Central memory CD4-positive, alpha-beta T cell (primary cell): Measurements from ENCODE around the gene SPACA1.
"Not testable (repeated sequence)": the region's sequence is repeated elsewhere in the genome, so short reads cannot be mapped to it uniquely, and the experiment has no call there.

Experiments used
- DNase-seq: peaks from one replicate; pipeline ENCODE4 v3.0.0; 2022
- total RNA-seq, 3 experiments: gene quantifications; one replicate each; lab custom pipeline; 2026; lab: John Stamatoyannopoulos, UW

SPACA1 gene
- 0 reads per million in 3 experiments for total RNA-seq

- no peak for DNase-seq
Observed at GRCh38 chr6:88047510-88048150, at the start of gene SPACA1. Gene SPACA1 (plus strand): TSS chr6:88047841. CDS start chr6:88047906, 65 bp downstream.

GRCh38 chr6:88000713-88001112 is 46.9 kb upstream of the SPACA1 start:
- no peak for DNase-seq

DNA sequence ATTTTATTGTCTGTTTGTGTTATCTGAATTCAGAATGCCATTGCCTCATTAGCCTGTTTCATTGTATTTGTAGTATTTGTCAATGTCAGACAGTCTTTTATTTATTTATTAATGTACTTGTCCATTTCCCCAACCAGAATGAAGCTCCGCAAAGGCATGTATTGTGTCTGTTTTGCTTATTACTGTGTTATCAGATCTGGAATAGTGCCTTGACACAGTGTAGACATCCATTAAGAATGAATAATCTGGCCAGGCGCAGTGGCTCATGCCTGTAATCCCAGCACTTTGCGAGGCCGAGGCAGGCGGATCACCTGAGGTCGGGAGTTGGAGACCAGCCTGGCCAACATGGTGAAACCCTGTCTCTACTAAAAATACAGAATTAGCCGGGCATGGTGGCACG is 46.4 kb upstream of the SPACA1 start:
- not testable (repeated sequence) for DNase-seq

- no peak for DNase-seq
Observed at GRCh38 chr6:88004707-88005106, 42.9 kb upstream of the SPACA1 start.

DNA sequence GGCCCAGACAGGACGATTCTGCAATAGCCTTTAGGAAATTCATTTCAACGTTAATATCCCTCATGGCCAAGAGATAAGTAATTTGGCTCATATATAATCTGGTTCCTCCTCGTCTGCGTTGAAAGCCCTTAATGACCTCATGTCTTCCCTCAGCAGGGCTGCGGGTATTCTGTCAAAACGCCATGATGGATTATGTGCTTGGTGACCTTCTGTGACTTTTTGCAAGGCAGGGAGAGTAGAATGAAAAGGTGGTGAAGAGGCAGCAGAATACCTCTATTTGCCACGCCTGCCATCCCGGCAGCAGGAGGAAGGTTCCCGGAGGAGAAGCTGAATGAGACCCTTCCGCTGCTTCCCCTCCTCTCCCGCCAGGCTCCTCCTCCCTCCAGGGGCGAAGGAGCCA is 41.1 kb upstream of the SPACA1 start:
- no peak for DNase-seq

DNA sequence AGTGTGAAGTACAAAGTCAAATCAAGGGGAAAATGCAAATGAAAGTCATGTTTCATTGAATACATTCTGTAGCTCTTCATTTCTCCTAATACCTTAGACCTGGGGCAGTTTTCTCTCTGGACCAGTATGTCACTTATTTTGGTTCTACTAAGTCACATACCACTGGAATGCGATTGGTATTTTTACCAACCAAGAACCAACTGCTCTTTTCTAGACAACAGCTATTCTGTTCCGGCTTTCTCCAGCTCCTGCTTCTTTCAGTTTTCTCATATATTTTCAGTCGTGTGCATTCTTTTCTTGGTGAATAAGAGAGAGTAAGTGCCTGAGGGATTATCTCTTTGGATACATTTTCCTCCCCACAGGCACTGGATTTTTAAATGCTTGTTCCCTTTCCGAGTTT is 39.2 kb upstream of the SPACA1 start:
- no peak for DNase-seq

- DNase-seq: no peak
Observed at GRCh38 chr6:88008831-88009231, 38.8 kb upstream of the SPACA1 start.

GRCh38 chr6:88013015-88013414 is 34.6 kb upstream of the SPACA1 start:
- peak; percentile 10 for DNase-seq

GRCh38 chr6:88013554-88013953 is 34.1 kb upstream of the SPACA1 start:
- no peak for DNase-seq

- no peak for DNase-seq
Observed at GRCh38 chr6:88020439-88020838, 27.2 kb upstream of the SPACA1 start.

- DNase-seq: no peak
Observed at GRCh38 chr6:88024696-88025095, 22.9 kb upstream of the SPACA1 start.

DNA sequence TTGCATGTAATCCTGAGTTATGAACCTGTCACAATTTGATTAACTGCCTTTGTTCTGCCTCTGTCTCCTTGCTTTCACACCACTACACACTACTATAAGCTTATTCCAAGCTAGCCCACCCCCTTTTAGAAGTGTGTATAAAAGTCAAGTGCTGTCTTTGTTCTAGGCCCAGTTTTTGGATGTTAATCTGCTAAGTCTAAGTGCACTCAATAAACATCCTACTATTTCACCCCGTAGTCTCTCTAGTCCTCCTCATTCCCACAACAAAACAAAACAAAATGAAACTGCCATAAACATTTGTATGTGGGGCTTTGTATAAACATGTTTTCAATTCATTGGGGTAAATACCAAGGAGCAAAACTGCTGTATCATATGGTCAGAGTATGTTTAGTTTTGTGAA is 16.1 kb upstream of the SPACA1 start:
- DNase-seq: no peak

DNA sequence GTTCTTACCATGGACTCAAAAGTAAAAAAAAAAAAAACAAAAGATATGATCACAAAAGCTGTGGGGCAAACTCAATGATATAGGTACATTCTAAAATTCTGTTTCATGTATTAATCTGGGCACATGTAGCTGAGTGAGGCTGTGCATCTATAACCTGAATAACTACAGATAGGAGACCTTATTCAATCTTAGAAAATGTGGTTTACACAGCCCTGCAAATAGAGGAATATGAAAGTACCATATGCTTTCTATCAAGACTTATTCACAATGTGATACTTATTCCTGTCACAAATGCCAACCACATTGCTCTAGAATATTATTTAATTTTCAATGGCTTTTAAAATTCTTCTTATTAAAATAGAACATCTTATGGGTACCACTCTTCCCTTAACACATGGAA is 3.1 kb upstream of the SPACA1 start:
- no peak for DNase-seq

GRCh38 chr6:88045521-88046136 is 2.0 kb upstream of the SPACA1 start:
- DNase-seq: no peak

DNA sequence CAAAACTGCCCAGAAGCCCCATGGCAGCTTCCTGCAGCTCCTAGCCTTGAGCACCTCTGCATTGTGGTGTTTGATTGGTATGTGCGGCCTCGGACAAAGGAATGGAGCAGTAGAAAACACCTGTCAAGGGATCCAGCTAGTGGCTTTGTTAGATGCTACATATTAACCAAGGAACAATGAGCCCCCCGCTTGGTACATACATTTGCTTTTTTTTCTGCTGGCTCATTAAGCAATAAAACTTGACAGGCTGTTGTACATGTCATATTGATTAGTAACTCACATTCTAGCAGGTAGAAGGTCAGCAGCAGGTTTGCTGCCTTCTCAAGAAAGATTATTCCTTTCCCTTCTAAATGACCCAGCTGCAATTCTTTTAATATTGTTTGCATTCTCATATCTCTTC is 937 bp downstream of the SPACA1 start:
- no peak for DNase-seq

DNA sequence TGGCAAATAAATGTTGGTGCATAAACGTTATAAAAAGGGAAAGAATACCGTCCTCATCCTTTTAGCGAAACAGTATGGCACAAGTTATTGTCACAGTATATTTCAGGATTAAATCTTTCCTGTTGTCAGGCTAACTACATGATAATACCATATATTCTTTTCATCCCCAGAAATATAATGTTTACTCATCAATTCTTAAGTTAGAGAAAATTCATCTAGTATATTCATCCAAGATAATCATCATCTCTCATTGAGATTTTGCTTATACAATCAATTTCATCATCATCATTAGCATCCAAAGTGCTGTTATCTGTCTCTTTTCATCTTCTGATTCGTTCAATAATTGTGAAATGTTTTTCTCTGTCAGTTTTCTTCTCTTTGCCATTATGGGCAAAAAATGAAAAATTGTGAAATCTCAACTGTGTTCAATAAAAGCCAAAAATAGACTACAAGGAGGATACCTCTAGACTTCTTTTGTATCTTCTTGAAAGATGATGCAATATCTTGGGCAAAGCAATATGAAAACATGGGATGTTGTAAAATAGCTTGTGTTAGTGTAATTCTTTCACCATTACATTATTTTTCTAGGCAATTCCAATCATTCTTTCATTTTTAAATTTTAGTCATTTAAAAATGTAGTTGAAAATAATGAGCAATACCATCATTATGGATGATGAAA is 2.6 kb downstream of the SPACA1 start:
- no peak for DNase-seq

DNA sequence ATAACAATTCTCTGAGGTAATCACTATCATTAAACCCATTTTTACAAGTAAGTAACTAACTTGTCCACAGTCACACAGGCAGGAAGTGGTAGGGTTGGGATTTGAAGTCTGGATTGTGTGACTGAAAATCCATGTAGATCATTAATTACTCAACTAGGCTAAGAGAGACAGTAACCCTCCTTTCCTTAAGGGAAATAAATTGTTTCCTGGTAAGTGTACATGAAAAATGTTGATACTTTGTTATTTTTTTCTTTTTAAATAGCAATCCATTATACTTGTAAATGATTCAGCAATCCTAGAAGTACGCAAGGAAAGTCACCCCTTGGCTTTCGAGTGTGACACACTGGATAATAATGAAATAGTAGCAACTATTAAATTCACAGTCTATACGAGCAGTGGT is 11.6 kb downstream of the SPACA1 start:
- no peak for DNase-seq

DNA sequence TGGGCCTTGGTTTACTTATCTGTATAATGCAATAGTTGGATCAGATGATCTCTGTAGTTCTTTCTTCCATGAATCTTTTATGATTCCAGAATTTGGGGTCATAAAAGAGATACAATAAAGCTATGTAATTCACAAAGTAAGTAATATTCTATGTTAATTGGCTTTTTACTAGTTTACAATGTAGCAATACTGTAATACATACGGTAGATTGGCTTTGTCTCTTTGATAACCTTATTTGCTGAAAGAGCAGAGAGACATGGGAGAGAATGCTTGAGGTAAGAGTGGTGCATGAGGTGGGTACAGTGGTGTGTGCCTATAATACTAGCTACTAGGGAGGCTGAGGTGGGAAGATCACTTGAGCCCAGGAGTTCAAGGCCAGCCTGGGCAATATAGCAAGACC is 14.7 kb downstream of the SPACA1 start:
- DNase-seq: no peak

GRCh38 chr6:88072462-88072861 is 24.8 kb downstream of the SPACA1 start:
- DNase-seq: no peak

- DNase-seq: no peak
Observed at GRCh38 chr6:88074791-88075190, 27.1 kb downstream of the SPACA1 start.

DNA sequence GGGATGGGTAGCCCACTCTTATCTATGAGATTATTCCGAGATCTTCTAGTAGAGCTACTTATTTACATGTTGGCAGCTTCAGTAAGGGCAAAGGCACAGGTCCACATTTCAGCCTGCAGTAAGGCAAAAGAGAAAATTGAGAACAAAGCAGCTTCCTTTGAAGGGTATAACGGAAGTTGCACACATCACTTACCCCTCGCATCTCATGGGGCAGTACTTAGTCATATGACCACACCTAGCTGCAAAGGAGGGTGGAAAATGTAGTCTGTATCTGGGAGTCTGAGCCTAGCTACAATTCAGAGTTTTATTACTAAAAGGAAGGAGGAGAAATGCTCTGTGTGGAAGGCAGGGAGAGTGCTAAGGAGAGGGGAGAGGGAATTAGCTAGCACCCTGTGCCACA is 29.7 kb downstream of the SPACA1 start:
- no peak for DNase-seq

DNA sequence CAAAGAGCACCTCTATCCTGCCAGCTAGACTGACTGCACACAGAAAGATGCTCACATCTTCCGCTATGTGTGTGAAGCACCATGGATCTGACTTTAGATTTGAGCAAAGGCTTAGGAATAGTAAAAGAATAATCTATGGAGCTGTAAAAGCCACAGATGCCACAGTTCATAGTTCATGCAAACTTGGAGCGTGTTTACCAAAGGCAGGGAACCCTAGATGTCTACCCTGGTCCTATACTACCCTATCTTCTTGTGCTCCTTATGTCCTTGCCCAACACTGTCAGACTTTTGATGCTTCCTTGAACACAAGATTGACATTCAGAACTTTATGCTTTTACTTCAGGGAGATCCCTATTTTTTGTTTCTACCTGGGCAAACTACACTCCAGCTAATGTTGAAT is 39.2 kb downstream of the SPACA1 start:
- DNase-seq: no peak

GRCh38 chr6:88089708-88090107 is 42.1 kb downstream of the SPACA1 start:
- DNase-seq: no peak

DNA sequence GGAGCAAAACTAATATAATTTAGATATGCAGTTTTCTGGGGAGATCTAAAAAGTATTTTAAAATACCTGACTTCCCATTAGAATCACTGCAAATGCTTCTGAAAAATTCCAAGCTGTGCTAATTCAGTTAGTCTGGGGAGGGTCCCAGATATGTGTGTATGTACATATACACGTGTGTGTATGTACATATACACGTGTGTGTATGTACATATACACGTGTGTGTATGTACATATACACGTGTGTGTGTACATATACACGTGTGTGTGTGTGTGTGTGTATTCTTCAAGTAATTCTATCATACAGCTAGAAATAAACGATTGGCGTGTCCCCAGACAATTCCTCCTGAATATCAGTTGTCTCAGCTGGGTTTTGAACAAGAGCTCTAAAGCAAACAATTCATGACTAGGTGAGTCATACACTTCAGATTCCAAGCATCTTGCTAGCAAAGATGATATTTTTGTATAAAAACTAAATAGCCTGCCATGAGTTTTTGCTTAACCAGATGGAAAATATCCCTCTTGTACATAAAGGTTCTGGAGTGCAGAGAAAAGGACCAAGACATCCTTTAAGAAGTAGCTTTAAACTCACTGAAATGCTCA is 58.2 kb downstream of the SPACA1 start:
- no peak for DNase-seq
